ENCODE measurements around the gene FOXG1.

FOXG1 gene

GRCh38 chr14:28766469-28766955 lies at the start of gene FOXG1:
Gene FOXG1, plus strand, starts transcription at chr14:28766787. Its CDS starts 493 bp downstream, at chr14:28767280.
- DNase-seq = no peak

DNA sequence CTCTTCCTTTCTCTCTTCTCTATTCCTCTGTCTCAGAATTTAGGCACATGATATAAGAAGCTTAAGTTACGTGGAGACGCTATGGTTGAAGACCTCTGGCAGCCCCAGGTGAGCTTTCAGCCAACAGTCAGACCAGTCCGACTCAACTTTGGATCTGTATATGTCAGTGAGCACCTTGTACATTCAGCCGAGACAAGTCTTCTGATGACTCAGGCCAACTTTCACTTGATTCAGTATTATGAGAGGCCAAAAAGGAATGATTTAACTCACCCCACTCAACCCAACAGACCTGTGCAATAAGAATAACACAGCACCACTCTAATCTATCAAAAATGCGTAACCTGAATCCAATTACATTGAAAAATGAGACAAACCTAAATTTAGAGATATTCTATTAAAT lies 47.5 kb upstream of the FOXG1 start:
- no peak for DNase-seq

GRCh38 chr14:28731358-28731757 lies 35.2 kb upstream of the FOXG1 start:
- no peak for DNase-seq

GRCh38 chr14:28742171-28742846 lies 24.3 kb upstream of the FOXG1 start:
- DNase-seq = no peak

DNA sequence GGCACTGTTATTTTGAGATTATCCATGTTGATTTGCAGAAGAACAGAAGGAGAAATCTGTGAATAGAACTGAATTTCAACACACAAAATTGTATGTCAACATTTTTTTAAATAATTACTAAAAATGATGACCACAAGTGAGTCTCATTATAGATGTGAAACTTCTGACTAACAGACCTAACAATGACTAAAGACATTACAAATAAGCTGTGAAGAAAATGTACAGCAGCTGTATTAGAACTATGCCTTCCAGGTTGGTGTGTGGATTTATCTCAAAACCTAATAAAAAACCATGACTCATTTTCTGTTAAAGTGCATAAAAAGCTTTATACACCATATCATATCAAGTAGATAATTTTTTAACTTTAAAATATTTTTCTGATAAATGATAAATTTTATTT lies 22.5 kb upstream of the FOXG1 start:
- DNase-seq = no peak

DNA sequence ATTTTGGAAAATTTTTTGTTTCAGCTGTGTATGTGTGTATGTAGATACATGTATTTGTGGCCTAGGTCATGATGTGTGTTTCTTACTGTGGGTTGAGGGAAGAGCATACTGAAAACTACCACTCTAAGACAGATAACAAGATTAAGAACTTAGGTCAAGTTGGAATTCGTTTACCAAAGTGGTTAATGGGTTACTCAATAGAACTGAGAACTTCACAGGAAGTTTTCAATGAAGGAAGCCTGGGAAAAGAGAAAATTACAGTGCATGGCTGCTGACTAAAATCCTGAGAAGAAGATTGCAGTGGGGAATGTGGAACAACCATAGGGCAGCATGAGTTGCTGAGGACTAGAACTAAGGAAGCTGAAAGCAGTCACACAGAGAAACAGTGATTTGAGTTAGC lies 21.4 kb upstream of the FOXG1 start:
- DNase-seq = no peak

- no peak for DNase-seq
These were observed 20.3 kb upstream of the FOXG1 start for GRCh38 chr14:28746247-28746646.

- DNase-seq = no peak
These were observed 15.0 kb upstream of the FOXG1 start for GRCh38 chr14:28751467-28752058.

DNA sequence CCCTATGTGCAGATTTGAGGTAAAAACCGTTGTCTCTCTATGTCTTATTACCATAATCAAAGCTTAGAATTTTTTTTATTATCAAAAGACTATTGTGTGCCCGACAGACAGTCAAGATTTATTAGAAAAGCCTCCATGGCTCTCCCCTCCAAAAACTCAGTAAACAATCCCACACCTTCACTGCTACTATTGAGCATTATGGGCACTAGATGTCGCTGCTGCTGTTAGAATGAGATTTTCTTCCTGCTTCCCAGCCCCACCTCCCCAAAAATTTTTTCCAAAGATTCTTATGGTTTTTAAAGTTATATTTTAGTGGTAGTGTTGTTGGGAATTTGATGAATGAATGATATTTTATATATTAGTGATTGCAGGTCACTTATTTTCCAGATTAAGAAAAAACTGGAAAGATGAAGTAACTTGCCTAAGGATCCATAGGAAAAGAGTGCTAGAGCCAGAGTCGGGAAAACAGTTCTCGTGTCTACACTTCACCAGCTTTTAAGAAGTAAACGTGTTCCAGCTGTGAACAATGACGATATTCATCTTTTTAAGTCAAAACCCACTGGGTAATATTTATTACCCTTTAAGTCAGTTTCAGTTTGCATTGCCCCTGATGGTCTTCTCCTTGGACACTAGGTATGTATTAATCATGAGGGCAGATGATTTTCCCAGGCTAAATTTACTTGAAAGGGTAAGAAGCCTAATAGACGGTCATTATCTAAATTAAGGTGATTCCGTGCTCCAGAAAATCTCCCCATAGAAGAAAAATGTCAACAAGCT lies 12.2 kb upstream of the FOXG1 start:
- no peak for DNase-seq

DNA sequence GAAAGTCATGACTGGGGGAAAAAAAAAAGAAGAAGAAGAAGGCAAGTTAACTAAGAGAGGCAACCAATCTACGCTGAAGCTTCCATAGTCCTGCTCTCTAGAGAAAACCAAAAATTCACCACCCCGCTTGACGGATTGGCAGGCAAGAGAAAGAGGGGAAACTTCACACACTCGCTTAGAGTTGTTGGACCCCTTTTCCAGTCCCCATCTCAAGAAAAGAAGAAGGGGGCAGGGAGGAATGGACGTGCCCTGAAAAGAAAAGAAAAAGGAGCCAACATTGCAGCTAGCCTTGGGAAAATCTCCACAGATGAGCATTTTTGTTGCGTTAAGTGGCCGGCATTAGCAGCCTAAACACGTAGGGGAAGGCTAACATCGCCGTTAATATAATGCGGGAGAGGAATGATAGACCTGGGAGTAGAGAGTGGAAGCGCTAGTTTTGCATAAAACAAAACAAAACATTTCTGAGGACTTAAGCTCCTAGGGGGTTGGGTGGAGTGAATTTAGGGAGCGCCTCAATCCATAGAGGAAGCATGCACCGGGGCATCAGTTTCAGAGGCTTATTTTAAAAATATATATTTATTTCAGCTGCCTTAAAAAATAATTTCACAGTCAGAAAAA lies 11.3 kb upstream of the FOXG1 start:
- no peak for DNase-seq

DNA sequence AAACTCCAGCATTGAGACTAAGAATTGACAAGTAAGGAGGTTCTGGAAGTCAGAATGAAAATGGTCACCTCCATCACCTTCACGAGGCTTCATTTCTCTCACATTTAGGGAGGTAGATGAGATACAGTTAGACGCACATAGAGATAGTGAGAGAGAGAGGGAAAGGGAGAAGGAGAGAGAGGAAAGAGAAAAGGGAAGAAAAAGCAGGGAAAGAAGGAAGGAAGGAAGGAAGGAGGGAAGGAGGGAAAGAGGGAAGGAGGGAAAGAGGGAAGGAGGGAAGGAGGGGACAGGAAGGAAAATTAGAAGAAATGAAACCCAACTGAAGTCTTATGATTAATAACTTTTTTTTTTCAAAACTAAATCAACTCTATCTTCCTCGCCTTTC lies 10.7 kb upstream of the FOXG1 start:
- no peak for DNase-seq

GRCh38 chr14:28756269-28756883 lies 10.2 kb upstream of the FOXG1 start:
- DNase-seq = no peak

GRCh38 chr14:28756884-28757570 lies 9.6 kb upstream of the FOXG1 start:
- no peak for DNase-seq

GRCh38 chr14:28757786-28758185 lies 8.8 kb upstream of the FOXG1 start:
- no peak for DNase-seq

GRCh38 chr14:28758253-28758884 lies 8.2 kb upstream of the FOXG1 start:
- DNase-seq = no peak

GRCh38 chr14:28758885-28759652 lies 7.5 kb upstream of the FOXG1 start:
- no peak for DNase-seq

DNA sequence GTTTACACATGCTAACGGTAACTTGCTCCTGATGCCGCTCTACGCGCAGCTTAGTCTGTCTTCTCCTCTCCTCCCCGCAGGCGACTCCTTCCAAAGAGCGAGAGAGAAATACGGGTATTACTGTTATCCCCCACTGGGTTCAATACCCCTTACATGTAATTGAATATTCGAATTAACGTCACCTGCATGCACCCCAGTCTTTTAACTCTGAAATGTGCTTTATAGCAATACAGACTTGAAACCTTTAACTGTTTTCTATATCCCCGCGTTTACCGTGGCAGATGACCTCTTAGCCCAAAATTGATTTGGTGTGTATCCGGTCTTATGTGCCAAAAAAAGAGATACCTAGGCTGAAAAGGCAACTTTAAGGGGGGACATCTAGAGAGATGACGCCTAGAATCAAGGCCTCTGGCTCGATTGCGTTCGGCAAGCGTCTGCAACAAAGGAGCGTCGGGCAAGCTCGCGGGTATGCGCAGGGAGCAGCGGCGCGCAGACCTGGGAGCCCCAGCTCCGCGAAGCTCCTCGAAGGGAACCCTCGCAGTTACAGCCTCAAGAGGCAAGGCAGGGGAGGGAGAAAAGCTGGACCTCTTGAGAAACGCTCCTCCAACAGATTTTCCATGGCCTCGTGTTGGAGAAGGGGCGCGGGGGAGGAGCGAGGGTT lies 6.8 kb upstream of the FOXG1 start:
- no peak for DNase-seq

DNA sequence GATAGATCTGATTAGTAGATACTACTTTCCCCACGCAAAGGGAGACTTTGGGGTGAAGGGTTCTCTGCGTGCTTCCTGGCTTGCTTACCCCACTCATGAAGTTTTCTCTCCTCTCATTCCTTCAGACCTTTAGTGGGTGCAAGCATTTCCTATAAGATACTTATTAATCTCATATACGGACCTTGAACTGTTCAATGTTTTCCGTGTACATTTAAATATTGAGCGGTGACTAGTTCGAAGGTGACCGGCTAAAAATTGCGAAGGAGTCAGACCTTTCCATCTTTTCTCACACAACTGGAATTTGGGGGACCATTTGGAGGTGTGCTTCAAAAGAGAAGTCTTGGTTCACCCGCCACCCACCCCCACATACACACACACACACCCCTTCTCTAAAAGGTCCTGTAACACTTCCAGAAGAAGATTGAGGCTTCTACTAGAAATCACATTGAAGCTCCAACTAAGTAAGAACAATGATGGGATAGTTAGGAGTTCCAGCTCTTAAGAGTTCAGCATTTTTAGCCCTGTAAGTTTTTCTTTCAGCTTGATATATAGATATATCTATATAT lies 6.1 kb upstream of the FOXG1 start:
- DNase-seq = no peak

GRCh38 chr14:28761438-28762291 lies 4.9 kb upstream of the FOXG1 start:
- no peak for DNase-seq
